ENCODE data around the gene PSMC4. TPM values are rescaled to one million over a fixed set of nuclear protein-coding genes. Genes with fewer than 3 reads are reported as not detected.
"Not testable (repeated sequence)": the region's sequence is repeated elsewhere in the genome, so short reads cannot be mapped to it uniquely, and the experiment has no call there.

Gene PSMC4
- total RNA-seq, 4 donors from 2014 or later: 74.4 to 97.9 (median 90.0) TPM

- TF ChIP-seq CTCF (IDR thresholded peaks at IDR 0.05) (no peak), POLR2A (IDR thresholded peaks at IDR 0.05) (no peak)
- H3K4me3 ChIP-seq: no peak overlapping the region
- no peaks in the 10 kb centered on the region for H3K9me3 ChIP-seq
- H3K27ac ChIP-seq: no peak overlapping the region
- no peaks in the 10 kb centered on the region for H3K36me3 ChIP-seq
- no peak for DNase-seq
- H3K27me3 ChIP-seq: no peaks in the 10 kb centered on the region
- peaks cover 5 to 35% (median 14%) of the 10 kb centered on the region in 4 donors for H3K4me1 ChIP-seq
These were observed 24.4 kb upstream of the PSMC4 start for GRCh38 chr19:39946532-39946931.

DNA sequence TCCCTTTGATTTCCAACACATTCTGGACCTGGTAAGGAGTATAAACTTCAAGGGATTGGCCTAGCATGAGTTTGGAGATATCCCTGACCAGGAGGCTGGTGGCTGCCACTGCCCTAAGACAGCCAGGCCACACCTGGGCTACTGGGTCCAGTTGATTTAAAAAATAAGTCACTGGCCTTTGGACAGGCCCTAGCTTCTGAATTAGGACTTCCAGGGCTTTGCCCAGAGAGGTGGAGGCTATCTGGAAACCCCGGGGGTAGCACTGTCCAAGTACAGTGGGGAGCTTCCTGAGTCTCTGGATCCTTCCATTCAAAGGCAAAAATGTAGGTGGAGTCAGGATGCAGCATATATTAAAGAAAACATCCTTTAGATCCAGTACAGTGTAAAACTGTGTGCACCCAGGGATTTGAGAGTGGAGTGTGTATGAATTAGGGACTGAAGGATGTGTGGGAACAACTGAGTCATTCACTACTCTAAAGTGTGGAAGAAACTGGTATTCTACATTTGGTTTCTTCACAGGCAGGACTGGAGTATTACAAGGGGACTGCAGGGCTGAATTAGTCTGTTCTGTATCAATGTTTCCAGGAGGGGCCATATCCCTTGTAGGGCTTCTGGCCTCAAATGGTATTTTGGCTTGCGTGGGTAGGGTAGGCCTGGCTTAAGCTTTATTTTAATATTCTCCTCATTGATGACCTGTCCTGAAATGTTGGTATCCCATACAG, 21.8 kb upstream of the PSMC4 start:
- no peak overlapping the region for H3K27ac ChIP-seq
- no peak overlapping the region for H3K4me3 ChIP-seq
- no peaks in the 10 kb centered on the region for H3K36me3 ChIP-seq
- H3K9me3 ChIP-seq: no peaks in the 10 kb centered on the region
- no peaks in the 10 kb centered on the region for H3K27me3 ChIP-seq
- no peak for DNase-seq
- H3K4me1 ChIP-seq: peaks cover 5 to 18% (median 11%) of the 10 kb centered on the region in 4 donors
- TF ChIP-seq CTCF (IDR thresholded peaks at IDR 0.05): no peak
- TF ChIP-seq POLR2A (IDR thresholded peaks at IDR 0.05): no peak

DNA sequence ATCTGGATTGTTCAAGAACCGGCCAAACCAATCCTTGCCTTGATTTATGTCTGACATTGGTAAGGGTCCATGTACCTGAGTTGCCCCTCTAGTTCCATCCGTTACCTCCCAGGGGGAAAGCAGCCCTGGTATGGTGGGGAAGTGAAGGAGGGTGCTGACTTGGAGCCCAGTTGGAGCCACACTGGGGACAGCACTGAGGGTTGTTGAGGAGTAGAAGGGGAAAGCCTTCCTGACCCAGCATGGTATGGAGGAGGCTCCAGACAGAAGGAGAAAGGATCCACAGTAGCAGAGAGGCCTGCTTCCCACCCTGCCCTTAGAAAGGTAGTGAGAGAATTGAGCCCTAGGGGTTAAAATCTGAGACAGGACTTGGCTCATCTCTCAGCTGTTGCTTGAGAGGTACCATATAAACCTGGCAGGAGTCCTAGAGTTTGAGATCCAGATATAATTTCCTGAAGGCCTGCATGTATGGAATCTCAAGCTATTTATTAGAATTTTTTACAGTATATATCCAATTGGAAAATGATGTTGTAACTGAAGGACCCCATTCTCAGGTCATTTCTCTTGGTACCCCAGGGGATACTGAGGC, 19.8 kb upstream of the PSMC4 start:
- peak overlapping the region in 1 of 4 donors; percentile 79 for H3K27ac ChIP-seq
- TF ChIP-seq POLR2A (IDR thresholded peaks at IDR 0.05) (no peak), CTCF (IDR thresholded peaks at IDR 0.05) (no peak)
- H3K36me3 ChIP-seq: no peaks in the 10 kb centered on the region
- no peak overlapping the region for H3K4me3 ChIP-seq
- peaks cover 0 to 10% (median 3%) of the 10 kb centered on the region in 4 donors for H3K4me1 ChIP-seq
- H3K27me3 ChIP-seq: no peaks in the 10 kb centered on the region
- DNase-seq: no peak
- no peaks in the 10 kb centered on the region for H3K9me3 ChIP-seq

DNA sequence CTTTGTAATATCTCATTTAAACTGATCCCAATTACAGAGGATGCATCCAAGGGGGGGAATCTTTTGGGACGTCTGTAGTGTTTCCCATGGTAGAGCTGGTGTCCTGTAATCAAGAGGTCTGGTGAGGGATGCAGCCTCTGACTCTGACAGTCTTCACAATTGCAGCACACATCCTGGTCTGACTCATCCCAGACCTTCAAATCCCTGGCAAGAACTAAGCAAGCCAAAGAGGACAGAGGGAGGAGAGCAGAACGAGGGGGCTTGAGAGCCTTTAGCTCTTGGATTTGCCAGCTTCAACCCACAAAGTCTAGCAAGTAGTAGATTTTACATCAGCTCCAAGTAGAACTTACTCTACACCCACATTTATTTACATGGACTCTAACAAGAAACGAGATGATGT, 19.3 kb upstream of the PSMC4 start:
- Histone ChIP-seq H3K27me3 (no peaks in the 10 kb centered on the region), H3K36me3 (no peaks in the 10 kb centered on the region), H3K9me3 (no peaks in the 10 kb centered on the region), H3K4me3 (no peak overlapping the region), H3K4me1 (peaks cover 0 to 10% (median 3%) of the 10 kb centered on the region in 4 donors), H3K27ac (peak overlapping the region in 1 of 4 donors; percentile 79)
- no peak for DNase-seq
- no peak for TF ChIP-seq POLR2A (IDR thresholded peaks at IDR 0.05)
- TF ChIP-seq CTCF (IDR thresholded peaks at IDR 0.05): no peak

DNA sequence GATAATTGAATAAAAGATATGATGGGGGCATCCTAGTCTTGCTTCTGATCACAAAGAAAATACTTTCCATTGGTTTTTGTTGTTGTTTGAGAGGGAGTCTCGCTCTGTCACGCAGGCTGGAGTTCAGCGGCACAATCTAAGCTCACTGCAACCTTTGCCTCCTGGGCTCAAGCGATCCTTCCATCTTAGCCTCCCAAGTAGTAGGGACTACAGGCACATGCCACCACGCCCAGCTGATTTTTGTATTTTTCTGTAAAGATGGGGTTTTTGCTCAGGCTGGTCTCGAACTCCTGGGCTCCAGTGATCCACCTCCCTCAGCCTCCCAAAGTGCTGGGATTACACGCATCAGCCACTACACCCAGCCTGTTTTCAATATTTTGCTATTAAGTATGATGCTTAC, 17.1 kb upstream of the PSMC4 start:
- Histone ChIP-seq H3K27me3 (no peaks in the 10 kb centered on the region), H3K36me3 (no peaks in the 10 kb centered on the region), H3K4me1 (peaks cover 0 to 10% (median 3%) of the 10 kb centered on the region in 4 donors), H3K9me3 (no peaks in the 10 kb centered on the region), H3K4me3 (no peak overlapping the region), H3K27ac (peak overlapping the region in 1 of 4 donors; percentile 79)
- no peak for DNase-seq
- TF ChIP-seq POLR2A (IDR thresholded peaks at IDR 0.05) (no peak), CTCF (IDR thresholded peaks at IDR 0.05) (no peak)

GRCh38 chr19:39957886-39958285, 13.1 kb upstream of the PSMC4 start:
- H3K27ac ChIP-seq, H3K36me3 ChIP-seq, H3K4me1 ChIP-seq, H3K4me3 ChIP-seq, H3K27me3 ChIP-seq, H3K9me3 ChIP-seq: not testable (repeated sequence)
- peak in 2 of 3 donors; percentile 7 to 9 for DNase-seq

GRCh38 chr19:39958942-39959341, 12.0 kb upstream of the PSMC4 start:
- H3K27me3 ChIP-seq, DNase-seq, H3K4me1 ChIP-seq, H3K9me3 ChIP-seq, H3K36me3 ChIP-seq, H3K4me3 ChIP-seq: not testable (repeated sequence)
- peak overlapping the region in 1 of 4 donors; percentile 38 for H3K27ac ChIP-seq

DNA sequence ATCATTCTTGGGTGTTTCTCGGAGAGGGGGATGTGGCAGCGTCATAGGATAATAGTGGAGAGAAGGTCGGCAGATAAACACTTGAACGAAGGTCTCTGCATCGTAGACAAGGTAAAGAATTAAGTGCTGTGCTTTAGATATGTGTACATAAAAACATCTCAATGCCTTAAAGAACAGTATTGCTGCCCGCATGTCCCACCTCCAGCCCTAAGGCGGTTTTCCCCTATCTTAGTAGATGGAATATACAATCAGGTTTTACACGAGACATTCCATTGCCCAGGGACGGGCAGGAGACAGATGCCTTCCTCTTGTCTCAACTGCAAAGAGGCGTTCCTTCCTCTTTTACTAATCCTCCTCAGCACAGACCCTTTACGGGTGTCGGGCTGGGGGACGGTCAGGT, 11.6 kb upstream of the PSMC4 start:
- H3K4me3 ChIP-seq, H3K9me3 ChIP-seq, H3K27me3 ChIP-seq, DNase-seq, H3K36me3 ChIP-seq, H3K4me1 ChIP-seq: not testable (repeated sequence)
- H3K27ac ChIP-seq: peak overlapping the region in 1 of 4 donors; percentile 38
